Fibroblast of upper back skin (primary cell): Measurements from ENCODE around the gene TRMT112.
A peak's percentile ranks its signal among the peaks of the same experiment; 100 is the strongest.

ENCODE experiments used
- DNase-seq: peaks from one replicate; pipeline ENCODE4 v3.0.0-alpha.2; 2013

The TRMT112 gene

DNA sequence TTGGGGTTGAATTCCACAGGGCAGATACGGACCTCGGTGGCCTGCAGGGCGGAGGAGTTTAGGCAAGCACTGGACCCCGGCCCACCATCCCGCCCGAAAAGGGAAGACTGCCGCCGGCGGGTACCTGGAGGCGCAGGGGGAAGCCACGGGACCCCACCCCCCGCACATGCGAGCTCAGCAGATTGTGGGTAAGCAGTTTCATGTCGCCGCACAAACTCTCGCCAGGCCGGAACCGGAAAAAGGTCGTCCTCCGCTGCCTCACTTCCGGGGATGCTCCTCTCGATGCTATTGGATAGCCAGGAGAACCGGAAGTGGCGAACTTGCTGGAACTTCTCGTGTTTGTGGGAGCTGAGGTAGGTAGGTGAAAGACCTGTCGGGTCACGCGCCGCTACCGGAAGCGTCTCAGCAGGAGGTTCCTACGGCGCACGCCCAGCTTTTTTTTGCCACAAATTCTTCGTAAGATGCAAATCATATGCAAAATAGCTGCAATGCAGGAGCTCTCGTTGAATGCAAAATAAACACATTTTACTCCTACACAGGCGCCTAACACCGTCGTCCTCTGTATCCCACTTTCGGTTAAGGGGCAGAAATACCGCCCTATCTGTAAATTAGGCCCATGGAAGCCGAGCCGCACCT, at the start of gene TRMT112:
Gene TRMT112, minus strand, starts transcription at position 235 of the 636 bp plus-strand sequence. Its CDS starts 33 bp downstream, at position 202.
- DNase-seq: peak; percentile 98

DNA sequence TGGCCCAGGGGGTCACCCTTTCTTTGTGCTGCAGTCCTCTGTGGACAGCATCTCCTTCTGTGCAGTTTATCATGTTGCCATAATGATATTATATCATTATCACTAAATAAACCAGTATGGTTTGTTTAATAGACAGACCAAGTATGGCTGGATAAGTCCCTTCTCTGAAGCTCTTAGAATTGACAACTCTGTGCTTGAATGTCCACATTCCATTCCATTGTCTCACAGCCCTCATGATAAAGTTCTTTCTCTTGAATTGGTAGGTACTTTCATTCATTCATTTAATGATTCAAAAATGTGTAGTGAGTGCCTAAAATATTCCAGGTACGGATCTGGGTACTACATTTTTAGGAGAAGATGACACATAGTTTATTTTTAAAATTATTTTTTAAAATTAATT, 49.4 kb upstream of the TRMT112 start:
- peak; percentile 26 for DNase-seq

DNA sequence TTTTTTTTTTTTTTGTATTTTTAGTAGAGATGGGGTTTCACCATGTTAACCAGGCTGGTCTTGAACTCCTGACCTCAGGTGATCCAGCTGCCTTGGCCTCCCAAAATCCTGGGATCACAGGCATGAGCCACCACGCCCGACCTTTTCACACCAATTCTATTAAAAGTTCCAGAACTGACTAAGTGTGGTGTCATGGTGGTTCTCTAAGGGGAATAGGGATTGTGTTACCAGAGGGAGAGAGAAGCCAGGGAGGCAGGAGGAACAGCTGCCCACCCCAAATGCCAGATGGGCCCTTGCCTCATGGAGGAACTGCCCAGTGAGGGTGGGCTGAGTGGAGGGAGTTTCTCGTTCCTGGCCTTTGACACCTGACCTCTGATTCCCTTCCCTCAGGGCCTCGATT, 47.6 kb upstream of the TRMT112 start:
- DNase-seq: no peak

- DNase-seq: no peak
These were observed 47.1 kb upstream of the TRMT112 start for GRCh38 chr11:64364435-64364834.

DNA sequence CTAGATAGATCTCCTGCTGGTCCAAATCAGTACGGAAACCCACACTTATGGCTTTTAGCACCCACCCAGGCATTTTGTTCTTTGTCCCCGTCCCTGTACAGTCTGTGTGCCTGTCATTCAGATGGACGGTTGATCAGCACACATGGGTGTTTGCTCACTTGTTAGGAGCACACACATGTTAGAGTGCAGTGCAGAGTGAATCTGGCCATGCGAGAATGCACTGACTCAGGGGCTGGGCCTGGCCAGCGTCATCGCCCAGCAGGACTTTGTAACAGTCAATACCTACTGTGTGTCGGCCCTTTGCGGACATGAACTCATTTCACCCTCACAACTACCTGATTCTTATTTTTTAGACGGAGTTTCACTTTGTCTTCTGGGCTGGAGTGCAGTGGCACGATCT, 45.0 kb upstream of the TRMT112 start:
- DNase-seq: no peak

DNA sequence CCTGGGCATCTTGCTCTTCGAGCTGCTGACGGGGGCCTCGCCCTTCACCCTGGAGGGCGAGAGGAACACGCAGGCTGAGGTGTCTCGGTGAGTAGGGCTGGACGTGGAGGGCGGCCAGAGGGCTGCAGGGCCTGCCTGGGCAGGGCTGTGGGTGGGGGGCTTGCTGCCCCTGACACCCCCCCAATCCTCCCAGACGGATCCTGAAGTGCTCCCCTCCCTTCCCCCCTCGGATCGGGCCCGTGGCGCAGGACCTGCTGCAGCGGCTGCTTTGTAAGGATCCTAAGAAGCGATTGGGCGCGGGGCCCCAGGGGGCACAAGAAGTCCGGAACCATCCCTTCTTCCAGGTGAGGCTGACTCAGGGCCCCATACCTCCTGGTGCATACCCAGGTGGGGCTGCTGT, 44.3 kb upstream of the TRMT112 start:
- DNase-seq: no peak

- no peak for DNase-seq
These were observed 43.1 kb upstream of the TRMT112 start for GRCh38 chr11:64360448-64360921.

DNA sequence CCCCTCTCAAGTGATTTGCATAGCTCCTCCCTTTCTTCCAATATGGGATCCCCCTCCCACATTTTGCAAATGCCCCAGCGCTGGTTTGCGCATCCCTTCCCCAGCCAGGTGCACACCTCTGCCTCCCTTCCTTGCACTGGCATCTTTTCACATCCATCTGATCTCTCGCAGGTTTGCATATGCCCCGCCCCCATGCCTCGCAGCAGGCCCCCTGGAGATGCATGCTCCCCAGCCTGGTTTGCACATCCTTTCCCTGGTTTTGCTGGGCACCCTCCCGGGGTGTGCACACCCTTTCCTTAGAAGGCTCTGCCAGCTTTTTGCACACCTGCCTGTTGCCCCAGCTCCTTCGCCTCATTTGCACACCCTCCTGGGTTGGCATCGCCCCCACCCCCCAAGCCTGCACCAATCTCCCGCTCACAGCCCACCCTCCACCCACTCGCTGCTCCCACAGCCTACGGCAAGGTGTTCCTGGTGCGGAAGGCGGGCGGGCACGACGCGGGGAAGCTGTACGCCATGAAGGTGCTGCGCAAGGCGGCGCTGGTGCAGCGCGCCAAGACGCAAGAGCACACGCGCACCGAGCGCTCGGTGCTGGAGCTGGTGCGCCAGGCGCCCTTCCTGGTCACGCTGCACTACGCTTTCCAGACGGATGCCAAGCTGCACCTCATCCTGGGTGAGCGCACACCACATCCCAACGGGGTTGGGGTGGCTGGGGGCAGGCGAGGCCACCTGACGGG, 42.5 kb upstream of the TRMT112 start:
- no peak for DNase-seq

- DNase-seq: peak; percentile 68
These were observed 41.8 kb upstream of the TRMT112 start, which contains the start of gene RPS6KA4 for GRCh38 chr11:64358907-64359711. Gene RPS6KA4, plus strand, starts transcription at chr11:64359162. Its CDS starts 74 bp downstream, at chr11:64359236.

- DNase-seq: no peak
These were observed 41.2 kb upstream of the TRMT112 start for GRCh38 chr11:64358536-64358906.

- no peak for DNase-seq
These were observed 40.7 kb upstream of the TRMT112 start for GRCh38 chr11:64357904-64358535.

DNA sequence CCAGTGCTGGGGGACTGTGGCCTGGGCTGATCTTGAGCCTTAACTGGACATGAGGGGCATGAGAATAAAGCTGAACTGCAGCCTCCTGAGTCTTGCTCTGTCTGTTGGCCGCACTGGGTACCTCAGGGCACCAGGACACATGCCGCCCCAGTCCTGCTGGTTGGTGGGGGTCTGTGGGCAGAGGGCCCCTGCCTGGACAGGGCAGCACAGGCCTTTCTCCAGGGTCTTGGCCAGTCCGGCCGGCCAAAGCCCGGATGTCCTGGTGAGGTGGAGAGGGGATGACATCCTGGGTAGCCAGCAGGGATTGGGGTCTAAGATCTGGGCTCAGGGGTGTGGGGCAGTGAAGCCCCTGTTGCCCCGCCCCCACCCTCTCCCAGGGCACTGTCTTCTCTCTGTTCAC, 40.1 kb upstream of the TRMT112 start:
- DNase-seq: no peak

- DNase-seq: peak; percentile 42
These were observed 39.4 kb upstream of the TRMT112 start for GRCh38 chr11:64356498-64357411.

GRCh38 chr11:64355078-64355940, 38.0 kb upstream of the TRMT112 start:
- peak; percentile 85 for DNase-seq

GRCh38 chr11:64353715-64354506, 36.6 kb upstream of the TRMT112 start:
- no peak for DNase-seq

DNA sequence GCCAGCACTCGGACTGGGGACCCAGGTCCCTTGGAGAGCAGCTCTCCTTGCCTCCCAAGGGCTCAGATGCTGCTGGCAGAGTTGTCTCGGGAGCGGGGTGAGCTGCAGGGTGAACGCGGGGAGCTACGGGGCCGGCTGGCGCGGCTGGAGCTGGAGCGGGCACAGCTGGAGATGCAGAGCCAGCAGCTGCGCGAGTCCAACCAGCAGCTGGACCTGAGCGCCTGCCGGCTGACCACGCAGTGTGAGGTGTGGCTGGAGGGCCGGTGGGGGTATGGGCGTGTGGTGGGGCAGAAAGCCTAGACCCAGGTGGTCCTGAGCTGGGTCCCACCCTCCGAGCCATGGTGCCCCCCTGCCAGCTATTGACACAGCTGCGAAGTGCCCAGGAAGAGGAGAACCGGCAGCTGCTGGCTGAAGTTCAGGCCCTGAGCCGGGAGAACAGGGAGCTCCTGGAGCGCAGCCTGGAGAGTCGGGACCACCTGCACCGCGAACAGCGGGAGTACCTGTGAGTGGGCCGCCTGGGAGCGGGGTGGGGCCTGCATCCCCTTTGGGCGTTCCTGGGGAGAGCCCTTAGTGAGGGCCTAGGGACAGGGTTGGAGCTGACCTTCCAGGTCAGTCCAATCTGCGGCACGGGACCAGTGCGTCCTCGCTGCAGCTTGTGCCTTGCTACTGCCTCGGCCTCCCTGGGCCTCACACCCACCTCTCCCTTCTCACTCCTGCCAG, 35.8 kb upstream of the TRMT112 start:
- no peak for DNase-seq

DNA sequence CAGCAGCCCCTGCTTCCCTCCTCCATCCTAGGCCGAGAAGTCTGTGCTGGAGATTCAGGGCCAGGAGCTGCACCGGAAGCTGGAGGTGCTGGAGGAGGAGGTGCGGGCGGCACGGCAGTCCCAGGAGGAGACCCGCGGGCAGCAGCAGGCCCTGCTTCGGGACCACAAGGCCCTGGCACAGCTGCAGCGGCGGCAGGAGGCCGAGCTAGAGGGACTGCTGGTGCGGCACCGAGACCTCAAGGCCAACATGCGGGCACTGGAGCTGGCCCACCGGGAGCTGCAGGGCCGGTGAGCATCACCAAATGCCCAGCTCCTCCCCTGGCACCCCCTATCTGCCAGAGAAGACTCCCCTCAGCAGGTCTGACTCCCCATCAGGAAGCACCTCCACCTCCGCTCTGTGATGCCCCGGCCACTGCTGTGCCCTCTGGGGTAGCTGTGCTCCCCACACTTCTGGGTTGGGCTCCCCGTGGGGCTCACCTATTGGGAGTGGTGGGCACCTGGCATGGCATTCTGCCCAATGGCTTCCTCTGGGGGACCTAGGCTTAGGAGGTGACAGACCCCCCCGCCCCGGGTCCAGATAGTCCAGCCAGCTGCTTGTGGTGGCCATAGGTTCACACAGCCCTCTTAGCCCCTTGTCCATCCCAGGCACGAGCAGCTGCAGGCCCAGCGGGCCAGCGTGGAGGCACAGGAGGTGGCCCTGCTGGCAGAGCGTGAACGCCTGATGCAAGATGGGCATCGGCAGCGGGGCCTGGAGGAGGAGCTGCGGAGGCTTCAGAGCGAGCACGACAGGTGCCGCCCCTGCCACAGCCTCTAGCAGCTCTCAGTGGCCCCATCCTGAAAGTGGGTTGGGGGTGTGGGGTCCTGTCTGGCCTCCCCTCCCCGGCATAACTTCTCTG, 35.0 kb upstream of the TRMT112 start:
- DNase-seq: no peak

GRCh38 chr11:64351136-64351631, 33.8 kb upstream of the TRMT112 start:
- DNase-seq: no peak
